Effector CD4-positive, alpha-beta T cell (primary cell): ENCODE measurements around the gene INHBE.
A peak's percentile ranks its signal among the peaks of the same experiment; 100 is the strongest.
"Not testable (repeated sequence)": the region's sequence is repeated elsewhere in the genome, so short reads cannot be mapped to it uniquely, and the experiment has no call there.

Source experiments
- DNase-seq: peaks from one replicate; pipeline ENCODE4 v3.0.0-alpha.2; 2020

Gene INHBE

GRCh38 chr12:57441846-57442427 is 13.2 kb upstream of the INHBE start:
- DNase-seq: no peak

GRCh38 chr12:57444337-57444736 is 10.8 kb upstream of the INHBE start:
- not testable (repeated sequence) for DNase-seq

- DNase-seq: no peak
Measured at GRCh38 chr12:57444744-57445143, 10.4 kb upstream of the INHBE start.

GRCh38 chr12:57446292-57446960 is 8.7 kb upstream of the INHBE start:
- no peak for DNase-seq

- DNase-seq: no peak
Measured at GRCh38 chr12:57448669-57449068, 6.4 kb upstream of the INHBE start.

GRCh38 chr12:57449375-57449774 is 5.7 kb upstream of the INHBE start:
- DNase-seq: no peak

GRCh38 chr12:57450057-57450456 is 5.0 kb upstream of the INHBE start:
- no peak for DNase-seq

- no peak for DNase-seq
Measured at GRCh38 chr12:57451233-57451778, 3.8 kb upstream of the INHBE start.

- no peak for DNase-seq
Measured at GRCh38 chr12:57452181-57452936, 2.7 kb upstream of the INHBE start.

- no peak for DNase-seq
Measured at GRCh38 chr12:57452937-57453509, 2.1 kb upstream of the INHBE start.

GRCh38 chr12:57454213-57454565 is 918 bp upstream of the INHBE start:
- no peak for DNase-seq

GRCh38 chr12:57455374-57456144 is 452 bp downstream of the INHBE start:
- DNase-seq: no peak

- DNase-seq: no peak
Measured at GRCh38 chr12:57456145-57456700, 1.1 kb downstream of the INHBE start.

- no peak for DNase-seq
Measured at GRCh38 chr12:57456737-57457490, 1.8 kb downstream of the INHBE start.

- DNase-seq: no peak
Measured at GRCh38 chr12:57458665-57459054, 3.6 kb downstream of the INHBE start.

GRCh38 chr12:57459055-57459749 is 4.1 kb downstream of the INHBE start:
- DNase-seq: peak; percentile 88

GRCh38 chr12:57459750-57460467 is 4.8 kb downstream of the INHBE start, which contains the start of gene GLI1:
GLI1 (plus strand) TSS chr12:57459785; CDS start chr12:57463692, 3,907 bp downstream.
- DNase-seq: no peak

GRCh38 chr12:57460468-57460784 is 5.3 kb downstream of the INHBE start:
- DNase-seq: no peak

GRCh38 chr12:57460841-57461275 is 5.8 kb downstream of the INHBE start:
- DNase-seq: no peak

- DNase-seq: no peak
Measured at GRCh38 chr12:57461276-57461916, 6.3 kb downstream of the INHBE start.
